Measurements from ENCODE around the gene PCDH15. TPM values are rescaled to one million over a fixed set of nuclear protein-coding genes. Genes with fewer than 3 reads are reported as not detected.

The PCDH15 gene
- total and polyA plus RNA-seq, 2 of the 4 experiments (the other 2 are of a cell fraction), result not detected

- in situ Hi-C loops (cut with MboI; ENCODE audit: low sequenced_read_pairs), result no loop called here
Measured at GRCh38 chr10:54470324-54470631, 330.8 kb downstream of the PCDH15 start.

More at GRCh38 chr10:54470324-54470631, 330.8 kb downstream of the PCDH15 start:
- Histone ChIP-seq H3K18ac (ENCODE audit: low read depth, low read length) (no peak overlapping the region), H3K36me3 (ENCODE audit: control insufficient read depth, insufficient read depth, low read length) (no peaks in the 10 kb centered on the region), H3K56ac (ENCODE audit: extremely low read depth, insufficient read depth, low read length) (no peak overlapping the region), H2AK9ac (replicated peaks; ENCODE audit: low read depth, low read length, poor library complexity) (no peak overlapping the region), H3K4ac (ENCODE audit: low read depth, low read length) (no peak overlapping the region), H3K79me1 (ENCODE audit: low read depth in 1 of 2, low read length in 2 of 2) (no peaks in the 10 kb centered on the region), H3K14ac (replicated peaks; ENCODE audit: low read depth, low read length) (no peak overlapping the region), H3K23ac (ENCODE audit: low read depth, low read length) (no peak overlapping the region), H3K27me3 (ENCODE audit: control insufficient read depth, insufficient read depth, low read length) (no peaks in the 10 kb centered on the region), H4K8ac (ENCODE audit: low read depth in 2 of 2, low read length in 2 of 2) (no peak overlapping the region), H4K20me1 (ENCODE audit: insufficient read depth, low read length) (no peaks in the 10 kb centered on the region), H2BK5ac (ENCODE audit: low read depth, low read length, poor library complexity, severe bottlenecking) (no peak overlapping the region), H3K4me1 (ENCODE audit: control insufficient read depth, insufficient read depth, low read length) (no peaks in the 10 kb centered on the region), H2AK5ac (ENCODE audit: low read depth, low read length) (no peak overlapping the region), H3K27ac (ENCODE audit: insufficient read depth, low read length) (no peak overlapping the region), H2BK20ac (ENCODE audit: low read depth, low read length) (no peak overlapping the region), H2BK15ac (ENCODE audit: low read depth, low read length) (no peak overlapping the region), H3K4me2 (ENCODE audit: low read depth, low read length) (no peak overlapping the region), H3K9me1 (ENCODE audit: insufficient read depth, low read length) (no peaks in the 10 kb centered on the region), H4K91ac (ENCODE audit: insufficient read depth, low read depth, low read length) (no peak overlapping the region), H4K5ac (ENCODE audit: low read depth, low read length) (no peak overlapping the region), H3K9ac (ENCODE audit: low read depth, low read length) (no peak overlapping the region), H2AFZ (replicated peaks; ENCODE audit: low read length, poor library complexity) (no peak overlapping the region), H3K4me3 (ENCODE audit: insufficient read depth, low read depth, low read length) (no peak overlapping the region), H2BK120ac (ENCODE audit: low read depth, low read length) (no peak overlapping the region), H3K9me3 (ENCODE audit: control insufficient read depth, insufficient read depth, low read length) (peaks cover 10% of the 10 kb centered on the region)
- DNase-seq, result no peak
- dilution Hi-C loops (cut with HindIII; ENCODE audit: low sequenced_read_pairs, unreplicated experiment) (no loop called here), intact Hi-C loops (cut with micrococcal nuclease) (no loop called here)
- TF ChIP-seq RCOR1 (IDR thresholded peaks at IDR 0.05; ENCODE audit: insufficient replicate concordance, low read length), result no peak
- TF ChIP-seq MAZ (IDR thresholded peaks at IDR 0.05; ENCODE audit: borderline replicate concordance, low read depth, low read length), result no peak
- no peak for TF ChIP-seq CHD1 (IDR thresholded peaks at IDR 0.05; ENCODE audit: low read depth, low read length)
- TF ChIP-seq, protein P1, sequence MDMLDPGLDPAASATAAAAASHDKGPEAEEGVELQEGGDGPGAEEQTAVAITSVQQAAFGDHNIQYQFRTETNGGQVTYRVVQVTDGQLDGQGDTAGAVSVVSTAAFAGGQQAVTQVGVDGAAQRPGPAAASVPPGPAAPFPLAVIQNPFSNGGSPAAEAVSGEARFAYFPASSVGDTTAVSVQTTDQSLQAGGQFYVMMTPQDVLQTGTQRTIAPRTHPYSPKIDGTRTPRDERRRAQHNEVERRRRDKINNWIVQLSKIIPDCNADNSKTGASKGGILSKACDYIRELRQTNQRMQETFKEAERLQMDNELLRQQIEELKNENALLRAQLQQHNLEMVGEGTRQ (IDR thresholded peaks at IDR 0.05; ENCODE audit: low read depth, low read length), result no peak
- TF ChIP-seq NFE2L2 (IDR thresholded peaks at IDR 0.05; ENCODE audit: low read depth, low read length), result no peak
- TF ChIP-seq CEBPB (IDR thresholded peaks at IDR 0.05; ENCODE audit: low read depth, low read length), result no peak
- no peak for TF ChIP-seq RFX5 (IDR thresholded peaks at IDR 0.05; ENCODE audit: low read depth, low read length)
- TF ChIP-seq MAFK (IDR thresholded peaks at IDR 0.05; ENCODE audit: low read depth, low read length), result no peak
- TF ChIP-seq RAD21 (IDR thresholded peaks at IDR 0.05; ENCODE audit: low read length), result no peak
- TF ChIP-seq MXI1 (IDR thresholded peaks at IDR 0.05; ENCODE audit: borderline replicate concordance, low read depth, low read length), result no peak
- no peak for TF ChIP-seq FOS (IDR thresholded peaks at IDR 0.05; ENCODE audit: low read depth, low read length)
- no peak for TF ChIP-seq POLR2A (IDR thresholded peaks at IDR 0.05; ENCODE audit: low read depth, low read length)
- no peak for TF ChIP-seq SMC3 (IDR thresholded peaks at IDR 0.05; ENCODE audit: low read depth, low read length)
- TF ChIP-seq, protein P2, sequence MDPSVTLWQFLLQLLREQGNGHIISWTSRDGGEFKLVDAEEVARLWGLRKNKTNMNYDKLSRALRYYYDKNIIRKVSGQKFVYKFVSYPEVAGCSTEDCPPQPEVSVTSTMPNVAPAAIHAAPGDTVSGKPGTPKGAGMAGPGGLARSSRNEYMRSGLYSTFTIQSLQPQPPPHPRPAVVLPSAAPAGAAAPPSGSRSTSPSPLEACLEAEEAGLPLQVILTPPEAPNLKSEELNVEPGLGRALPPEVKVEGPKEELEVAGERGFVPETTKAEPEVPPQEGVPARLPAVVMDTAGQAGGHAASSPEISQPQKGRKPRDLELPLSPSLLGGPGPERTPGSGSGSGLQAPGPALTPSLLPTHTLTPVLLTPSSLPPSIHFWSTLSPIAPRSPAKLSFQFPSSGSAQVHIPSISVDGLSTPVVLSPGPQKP (IDR thresholded peaks at IDR 0.05; ENCODE audit: borderline replicate concordance, low read depth, low read length), result no peak
- no peak for TF ChIP-seq CTCF (conservative IDR thresholded peaks at IDR 0.05; ENCODE audit: low read depth, low read length)
- TF ChIP-seq BHLHE40 (IDR thresholded peaks at IDR 0.05; ENCODE audit: low read depth, low read length), result no peak
- POLR2A ChIA-PET (ENCODE audit: unreplicated experiment), result no interaction called here
- CTCF ChIA-PET, result no interaction called here
- no peak for ATAC-seq (ENCODE audit: low read depth)
- WGBS, 2 experiments (ENCODE audit: extremely low coverage in 2 of 2, insufficient read length in 1 of 2), result no CpG with 5 or more reads among the region's 1 CpG
- BruUV-seq (replicated peaks), result no TSS peak

Measured in IMR-90 (cell line).